Measurements from ENCODE around the gene NPAS3.

NPAS3 gene

DNA sequence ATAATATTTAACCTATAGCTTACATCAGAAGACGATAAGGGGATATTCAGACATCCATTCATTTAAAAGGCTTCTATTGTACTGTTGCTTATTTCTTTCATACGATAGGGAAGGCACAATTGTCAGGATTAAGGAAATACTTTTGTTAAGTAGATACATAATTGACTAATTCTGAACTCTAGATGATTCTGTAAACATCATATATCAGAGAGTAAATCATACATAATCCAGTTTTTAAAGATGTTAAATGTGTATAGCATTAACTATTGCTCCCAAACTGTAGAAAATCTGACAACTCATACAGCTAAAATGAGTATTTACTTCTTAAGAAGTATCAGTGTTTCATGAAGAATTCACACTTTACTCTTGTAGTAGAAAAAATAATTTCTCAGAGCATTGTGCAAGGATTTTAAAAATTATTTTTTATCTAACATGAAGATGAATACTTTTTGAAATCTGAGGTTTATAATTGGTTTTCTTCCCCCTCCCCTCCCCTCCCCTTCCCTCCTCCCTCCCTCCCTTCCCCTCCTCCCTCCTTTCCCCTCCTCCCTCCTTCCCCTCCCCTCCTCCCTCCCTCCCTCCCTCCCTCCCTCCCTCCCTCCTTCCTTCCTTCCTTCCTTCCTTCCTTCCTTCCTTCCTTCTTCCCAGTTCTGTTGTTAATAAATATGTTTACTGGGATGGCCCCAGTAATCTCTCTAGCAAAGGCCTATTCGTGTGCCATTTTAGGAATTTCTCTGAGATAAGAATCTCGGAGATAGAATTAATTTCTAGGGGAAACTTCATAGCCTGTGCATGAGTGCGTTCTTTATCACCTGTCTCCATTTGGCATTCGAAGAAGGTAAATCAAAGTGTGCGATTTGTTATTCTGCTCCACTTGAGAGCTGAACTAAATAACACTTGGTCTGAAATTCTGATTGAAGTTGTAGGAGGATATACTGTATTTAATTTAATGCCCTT is 2.3 kb downstream of the NPAS3 start:
- DNase-seq, result no peak

- DNase-seq, result no peak
Observed at GRCh38 chr14:32941668-32942065, 3.0 kb downstream of the NPAS3 start.

GRCh38 chr14:32947081-32947480 is 8.4 kb downstream of the NPAS3 start:
- no peak for DNase-seq

GRCh38 chr14:32947792-32948191 is 9.1 kb downstream of the NPAS3 start:
- no peak for DNase-seq

DNA sequence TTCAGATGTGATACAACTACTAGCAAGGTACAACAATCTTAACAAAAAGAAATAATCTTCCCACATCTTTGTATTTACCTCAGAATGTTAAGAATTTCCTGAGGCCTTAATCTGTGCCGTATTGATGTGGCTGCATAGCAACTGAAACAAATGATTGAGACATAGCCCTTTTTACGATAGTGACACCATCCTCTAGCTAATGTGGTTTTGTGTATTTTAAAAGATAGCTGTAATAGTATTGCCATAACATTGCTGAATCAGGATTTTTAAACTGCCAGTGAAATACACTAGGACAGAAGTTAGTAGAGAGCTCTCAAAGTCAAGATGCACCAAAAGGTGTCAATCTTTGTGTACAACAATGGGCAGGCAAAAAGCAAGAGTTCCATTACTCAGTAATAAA is 11.9 kb downstream of the NPAS3 start:
- no peak for DNase-seq

- DNase-seq, result no peak
Observed at GRCh38 chr14:32967421-32967820, 28.7 kb downstream of the NPAS3 start.

DNA sequence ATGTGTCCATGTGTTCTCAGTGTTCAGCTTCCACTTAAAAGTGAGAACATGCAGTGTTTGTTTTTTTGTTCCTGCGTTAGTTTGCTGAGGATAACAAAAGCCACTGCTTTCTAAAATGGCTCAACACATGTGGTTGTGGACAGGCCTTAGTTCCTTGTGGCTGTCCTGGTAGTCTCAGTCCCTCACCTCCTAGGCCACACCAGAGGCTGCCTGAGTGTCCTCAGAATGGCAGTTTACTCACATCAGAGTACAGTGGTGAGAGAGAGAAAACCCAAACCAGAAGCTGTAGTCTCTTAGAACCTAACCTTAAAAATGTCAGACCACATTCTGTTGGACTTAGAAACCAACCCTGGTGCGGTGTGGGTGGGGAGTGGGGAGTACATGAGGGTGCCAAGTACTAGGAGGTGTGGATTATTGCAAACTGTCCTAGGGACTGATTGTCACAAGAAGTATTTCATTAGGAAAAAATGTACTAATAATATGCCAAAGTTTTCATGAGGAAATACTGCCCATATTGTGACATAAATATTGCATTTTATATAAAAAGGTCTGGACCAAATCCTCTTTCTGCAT is 30.4 kb downstream of the NPAS3 start:
- no peak for DNase-seq

DNA sequence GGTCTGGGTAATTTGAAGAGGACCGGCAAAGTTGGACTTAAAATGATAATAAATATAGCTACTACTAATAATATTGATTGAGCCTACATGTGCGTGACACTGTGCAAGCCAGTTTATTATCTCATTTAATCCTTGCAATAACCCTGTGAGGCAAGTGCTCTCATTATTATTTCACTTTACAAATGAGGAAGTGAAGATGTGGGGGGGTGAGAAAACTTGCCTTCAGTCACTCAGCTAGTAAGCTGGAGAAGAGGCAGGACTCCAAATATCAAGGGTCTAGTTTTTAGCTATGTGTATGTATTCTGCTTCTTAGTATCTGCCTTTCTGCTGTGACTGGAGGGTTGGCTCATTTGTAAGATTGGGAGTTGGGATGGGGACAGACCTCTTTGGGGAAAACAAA is 39.2 kb downstream of the NPAS3 start:
- DNase-seq, result no peak

GRCh38 chr14:32978691-32979255 is 40.1 kb downstream of the NPAS3 start:
- DNase-seq, result no peak

- no peak for DNase-seq
Observed at GRCh38 chr14:32980178-32980901, 41.7 kb downstream of the NPAS3 start.

GRCh38 chr14:32980902-32981501 is 42.3 kb downstream of the NPAS3 start:
- DNase-seq, result peak; percentile 6

DNA sequence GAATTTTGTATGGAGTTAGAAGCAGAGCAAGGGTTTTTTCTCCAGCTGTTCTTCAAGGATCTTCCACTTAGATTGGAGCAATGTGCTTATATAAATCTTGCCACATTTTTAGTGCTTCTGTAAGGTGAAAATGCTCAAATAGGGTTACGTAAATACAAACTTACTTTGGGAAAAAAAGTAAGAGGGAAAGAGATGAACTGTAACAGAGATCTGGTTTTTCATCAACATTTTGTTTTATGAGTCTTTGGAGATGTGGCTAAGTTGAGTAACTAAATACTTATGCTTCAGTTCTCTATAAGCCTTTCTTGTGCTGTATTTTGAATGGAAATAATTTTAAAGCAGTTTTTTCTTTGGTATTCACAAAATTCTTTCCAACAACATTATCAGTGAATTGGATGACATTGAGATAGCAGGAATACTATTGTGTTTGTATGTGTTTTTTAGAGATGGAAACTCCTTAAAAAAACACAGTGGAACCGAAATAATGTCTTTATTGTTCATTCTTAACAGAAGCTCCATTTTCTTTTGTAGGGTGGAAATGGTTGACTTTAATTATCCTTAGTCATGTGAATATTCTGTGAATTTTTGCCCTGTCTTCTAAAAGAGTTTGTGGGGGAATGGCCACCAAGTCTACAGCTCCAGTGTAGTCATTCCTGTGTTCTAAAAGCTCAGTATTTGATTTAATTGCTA is 45.7 kb downstream of the NPAS3 start:
- no peak for DNase-seq

GRCh38 chr14:32985866-32986265 is 47.2 kb downstream of the NPAS3 start:
- DNase-seq, result no peak

DNA sequence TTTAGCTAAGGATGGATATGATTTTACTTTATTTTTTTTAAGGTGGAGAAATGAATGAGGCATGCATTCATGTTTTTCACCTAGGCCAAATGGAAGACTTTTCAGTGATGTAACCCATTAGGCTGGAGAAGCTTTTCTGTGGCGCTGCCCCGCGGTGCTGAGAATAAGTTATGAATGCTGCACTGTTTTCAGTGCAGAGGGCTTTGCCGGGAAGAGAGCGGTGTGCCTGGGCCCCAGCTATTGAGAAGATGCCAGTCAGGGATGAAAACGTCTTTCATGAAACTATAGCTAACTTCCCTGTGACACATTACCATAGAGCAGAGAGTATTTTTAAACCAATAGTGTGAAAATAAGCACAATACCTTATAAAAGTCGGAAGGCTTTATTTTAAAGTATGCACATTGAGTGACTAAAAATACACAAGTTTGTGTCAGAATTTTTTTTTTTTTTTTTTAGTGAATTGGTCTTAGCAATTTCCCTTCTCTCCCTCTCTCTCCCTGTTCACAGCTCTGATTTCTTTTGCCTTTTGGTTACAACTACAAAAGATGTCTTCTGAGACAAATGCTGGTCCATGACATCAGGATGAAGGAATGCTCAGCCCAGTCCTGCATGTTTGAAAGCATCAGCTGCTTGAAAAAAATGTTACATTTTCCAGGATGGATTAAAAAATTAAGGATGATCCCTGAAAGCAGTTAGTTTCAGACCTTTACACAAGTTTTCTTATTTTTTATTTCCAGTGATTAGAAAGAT is 48.3 kb downstream of the NPAS3 start:
- no peak for DNase-seq

DNA sequence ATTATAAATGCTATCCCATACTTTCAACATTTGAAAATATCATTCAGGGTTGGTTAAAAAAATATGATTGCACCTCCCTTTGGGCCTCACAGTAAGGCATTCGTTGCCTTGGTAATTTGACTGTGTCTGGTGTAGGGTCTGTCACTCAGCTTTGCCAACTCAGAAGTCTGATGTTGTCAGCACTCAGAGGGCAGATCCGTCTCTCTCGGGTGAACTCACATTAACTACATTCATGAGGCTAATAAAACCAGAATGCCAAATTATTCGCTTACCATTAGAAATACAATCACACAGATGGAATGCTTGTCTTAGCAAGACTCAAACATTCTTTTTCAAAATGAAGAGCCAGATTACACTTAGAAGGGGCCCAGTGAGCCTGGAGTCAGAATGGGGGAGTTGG is 53.0 kb downstream of the NPAS3 start:
- no peak for DNase-seq

GRCh38 chr14:32993921-32994320 is 55.2 kb downstream of the NPAS3 start:
- no peak for DNase-seq

GRCh38 chr14:32996343-32996742 is 57.7 kb downstream of the NPAS3 start:
- no peak for DNase-seq

DNA sequence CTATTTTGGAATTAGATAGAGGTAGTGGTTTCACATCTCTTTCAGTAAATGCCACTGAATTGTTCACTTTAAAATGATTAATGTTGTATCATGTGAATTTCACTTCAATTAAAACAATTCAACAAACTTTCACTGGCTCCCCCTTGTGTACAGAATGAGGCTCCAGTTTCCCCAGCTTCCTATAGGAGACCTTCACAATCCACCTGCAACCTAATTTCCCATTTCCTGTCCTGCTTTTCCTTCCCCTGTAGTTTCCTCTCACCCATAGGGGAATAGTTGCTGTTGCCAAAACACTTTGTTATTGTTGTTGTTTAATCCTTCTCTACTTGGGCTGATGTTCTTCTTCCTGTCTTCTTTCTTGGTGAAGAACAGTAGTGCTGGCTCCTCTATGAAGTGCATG is 59.8 kb downstream of the NPAS3 start:
- no peak for DNase-seq

- no peak for DNase-seq
Observed at GRCh38 chr14:33009673-33010072, 71.0 kb downstream of the NPAS3 start.

GRCh38 chr14:33010495-33010894 is 71.8 kb downstream of the NPAS3 start:
- DNase-seq, result no peak

DNA sequence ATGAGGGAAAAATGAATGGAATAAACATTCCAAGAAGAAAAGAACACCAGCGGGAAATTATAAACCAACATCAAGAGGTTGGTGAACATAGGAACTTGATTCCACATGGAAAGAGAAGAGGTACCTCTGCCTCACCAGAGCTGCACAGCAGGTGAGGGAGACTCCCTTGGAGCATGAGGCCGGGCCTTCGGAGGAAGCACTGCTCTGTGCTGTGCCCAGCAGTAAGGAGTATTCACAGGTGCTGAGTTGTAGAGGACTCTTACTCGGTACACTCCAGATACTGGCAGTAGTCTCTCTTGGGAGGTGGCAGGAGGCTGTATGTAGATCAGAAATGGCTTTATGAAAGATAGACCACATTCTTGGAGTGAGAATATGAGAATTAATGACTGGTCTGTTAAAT is 76.0 kb downstream of the NPAS3 start:
- DNase-seq, result no peak

DNA sequence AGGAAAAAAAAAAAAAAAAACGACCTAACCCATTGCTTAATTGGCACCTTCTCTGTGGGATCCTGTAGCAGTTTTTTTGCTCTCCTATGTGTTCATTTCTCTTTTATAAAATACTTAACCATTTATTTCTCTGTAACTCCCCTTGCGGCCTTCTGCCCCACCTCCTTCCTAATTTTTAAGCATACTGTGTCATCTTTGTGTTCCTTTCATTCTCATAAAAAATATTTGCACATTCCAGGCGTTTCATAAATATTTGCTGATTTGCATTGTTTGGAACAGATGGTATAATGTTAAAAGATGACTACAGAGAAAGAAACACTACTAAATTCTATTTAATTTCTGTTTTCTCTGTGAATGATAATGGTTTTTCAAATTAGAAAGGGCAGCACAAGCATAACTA is 77.9 kb downstream of the NPAS3 start:
- no peak for DNase-seq
